Dermis blood vessel endothelial cell (primary cell): ENCODE measurements around the gene CDKL5. TPM values are rescaled to one million over a fixed set of nuclear protein-coding genes. Genes with fewer than 3 reads are reported as not detected.

Source experiments
- DNase-seq: peaks from one replicate; pipeline ENCODE4 v3.0.0; 2010
- total RNA-seq: library from RNA; depleted of rRNA; stranded (reverse); fragments of >200 nt; gene quantifications from 2 replicates; pipeline ENCODE4 v1.2.3, GENCODE V29; 2014

The CDKL5 gene
- total RNA-seq, 1 donor from 2014 or later: 6.0 TPM

DNA sequence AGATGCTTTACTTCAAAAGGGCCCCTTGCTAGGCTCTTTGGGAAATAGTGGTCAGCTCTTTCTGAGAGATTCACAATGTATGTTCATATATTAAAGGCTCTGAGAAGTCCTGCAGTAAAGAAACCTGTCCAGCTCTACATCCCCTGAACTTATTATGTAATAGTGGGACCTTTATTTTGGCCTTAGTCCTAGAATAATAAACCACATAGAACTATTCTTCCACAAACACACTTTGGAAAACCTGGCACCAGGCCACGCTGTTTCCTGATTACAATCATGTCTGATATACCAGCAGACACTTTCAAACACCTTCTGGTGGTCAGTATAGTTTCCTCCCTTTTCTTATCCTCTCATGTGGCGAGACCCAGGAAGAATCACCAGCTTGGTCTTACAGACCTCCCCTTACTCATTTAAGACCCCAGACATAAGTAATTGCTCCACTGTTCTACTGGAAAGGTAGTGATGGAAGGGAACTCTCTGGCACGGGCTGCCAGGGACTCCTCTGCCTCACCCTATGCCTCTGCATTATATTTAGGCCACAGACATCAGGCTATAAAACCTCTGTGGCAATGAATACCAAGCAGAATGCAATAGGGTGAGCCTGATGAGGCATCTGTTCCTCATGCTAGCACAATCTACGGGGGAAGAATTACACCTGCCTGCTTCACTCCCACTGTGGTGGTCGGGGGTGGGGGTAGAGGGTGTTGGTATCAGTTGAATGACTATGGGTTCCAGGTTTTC lies 276.4 kb downstream of the CDKL5 start:
- peak; percentile 70 for DNase-seq

DNA sequence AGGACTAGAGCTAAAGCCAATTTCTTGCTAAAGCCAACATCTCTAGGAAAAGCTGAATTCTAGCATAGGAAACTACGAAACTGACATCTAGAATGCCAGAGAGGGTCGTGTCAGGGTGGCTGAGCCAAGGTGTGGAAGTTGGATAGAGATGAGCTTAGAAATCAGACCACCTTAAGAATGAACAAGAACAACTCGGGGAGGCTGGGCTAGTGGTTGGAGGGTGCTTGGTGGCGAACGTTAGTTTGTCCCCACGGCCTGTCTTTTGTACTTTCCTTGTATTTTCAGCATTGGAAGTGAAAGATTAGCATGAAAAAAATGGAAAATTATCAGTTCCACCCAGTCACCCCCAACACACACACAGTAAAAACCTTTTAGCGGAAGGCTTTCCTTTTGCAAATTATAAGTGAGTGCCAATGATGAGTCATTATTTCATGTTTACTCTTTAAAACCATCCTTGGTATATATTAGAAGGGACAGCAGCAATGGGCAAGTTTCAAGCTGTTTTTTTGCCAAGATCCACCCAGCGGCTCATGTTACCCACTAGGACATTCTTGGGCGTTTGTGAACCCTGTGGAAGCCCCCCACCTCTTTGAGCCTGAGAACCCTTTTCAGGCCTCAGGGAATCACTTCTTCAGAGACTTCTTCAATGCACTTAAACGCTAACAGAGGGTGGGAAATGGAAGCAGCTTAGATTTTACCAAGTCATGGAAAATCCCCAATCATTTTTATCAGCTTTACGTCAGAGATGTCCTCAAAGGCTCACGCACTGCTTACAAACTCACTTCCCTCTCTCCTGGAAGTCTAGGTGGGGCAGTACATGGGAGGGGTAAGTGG lies 277.2 kb downstream of the CDKL5 start:
- peak; percentile 28 for DNase-seq

Other genes starting within 250 kb of the CDKL5 start
- gene BEND2, start 204.7 kb upstream of the CDKL5 start, total RNA-seq: under 0.01 TPM in 1 of 2 replicates, not detected in the other
- gene SCML2, start 70.9 kb upstream of the CDKL5 start, total RNA-seq: 1.9 and 3.1 TPM in 2 replicates
- gene RS1, start 246.5 kb downstream of the CDKL5 start, total RNA-seq: not detected in 2 replicates